ENCODE measurements around the gene SRSF1. TPM values are rescaled to one million over a fixed set of nuclear protein-coding genes. Genes with fewer than 3 reads are reported as not detected.

The SRSF1 gene
- total and polyA plus RNA-seq, 2 of the 4 experiments (the other 2 are of a cell fraction): 190 to 357 TPM

DNA sequence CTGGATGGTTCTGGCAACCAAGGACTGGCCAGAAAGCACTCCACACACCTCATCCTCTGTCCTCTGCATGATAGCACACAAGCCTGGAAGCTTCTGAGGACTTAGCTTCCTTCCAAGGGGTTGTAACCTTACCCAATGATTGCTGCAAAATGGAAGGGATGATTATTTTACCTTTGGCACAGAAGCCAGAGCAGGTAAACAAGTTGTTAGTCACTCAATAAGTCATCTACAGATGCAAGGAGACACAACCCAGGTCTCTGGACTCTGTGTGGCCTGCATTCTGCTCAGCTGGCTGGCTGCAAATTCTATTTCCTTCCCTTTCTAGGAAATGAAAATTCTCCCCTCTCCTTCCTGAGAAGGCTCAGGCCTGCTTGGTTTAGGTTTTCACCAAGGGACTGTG is 49.4 kb upstream of the SRSF1 start:
- ChIA-PET POLR2A (ENCODE audit: unreplicated experiment) (no interaction called here), CTCF (no interaction called here)
- H3K4me2 ChIP-seq (ENCODE audit: low read depth, low read length): no peak overlapping the region
- no peak overlapping the region for H2BK20ac ChIP-seq (ENCODE audit: low read depth, low read length)
- no peak overlapping the region for H3K14ac ChIP-seq (replicated peaks; ENCODE audit: low read depth, low read length)
- in situ Hi-C loops (cut with MboI; ENCODE audit: low sequenced_read_pairs): no loop called here
- H2AK9ac ChIP-seq (replicated peaks; ENCODE audit: low read depth, low read length, poor library complexity): no peak overlapping the region
- H3K9ac ChIP-seq (ENCODE audit: low read depth, low read length): no peak overlapping the region
- H3K36me3 ChIP-seq (ENCODE audit: control insufficient read depth, insufficient read depth, low read length): no peaks in the 10 kb centered on the region
- H3K18ac ChIP-seq (ENCODE audit: low read depth, low read length): no peak overlapping the region
- H2BK5ac ChIP-seq (ENCODE audit: low read depth, low read length, poor library complexity, severe bottlenecking): no peak overlapping the region
- DNase-seq: no peak
- no peak for ATAC-seq (ENCODE audit: low read depth)
- H2AK5ac ChIP-seq (ENCODE audit: low read depth, low read length): no peak overlapping the region
- H4K20me1 ChIP-seq (ENCODE audit: insufficient read depth, low read length): no peaks in the 10 kb centered on the region
- H4K8ac ChIP-seq (ENCODE audit: low read depth in 2 of 2, low read length in 2 of 2): no peak overlapping the region
- H3K9me3 ChIP-seq (ENCODE audit: control insufficient read depth, insufficient read depth, low read length): no peaks in the 10 kb centered on the region
- H3K27ac ChIP-seq (ENCODE audit: insufficient read depth, low read length): no peak overlapping the region
- H4K5ac ChIP-seq (ENCODE audit: low read depth, low read length): no peak overlapping the region
- BruUV-seq (replicated peaks): no TSS peak
- dilution Hi-C loops (cut with HindIII; ENCODE audit: low sequenced_read_pairs, unreplicated experiment): no loop called here
- no peak overlapping the region for H3K56ac ChIP-seq (ENCODE audit: extremely low read depth, insufficient read depth, low read length)
- intact Hi-C loops (cut with micrococcal nuclease): no loop called here
- peaks cover 19% of the 10 kb centered on the region for H3K27me3 ChIP-seq (ENCODE audit: control insufficient read depth, insufficient read depth, low read length)
- H2AFZ ChIP-seq (replicated peaks; ENCODE audit: low read length, poor library complexity): no peak overlapping the region
- H2BK120ac ChIP-seq (ENCODE audit: low read depth, low read length): no peak overlapping the region
- no peaks in the 10 kb centered on the region for H3K9me1 ChIP-seq (ENCODE audit: insufficient read depth, low read length)
- no peak overlapping the region for H2BK15ac ChIP-seq (ENCODE audit: low read depth, low read length)
- no peak overlapping the region for H3K4me3 ChIP-seq (ENCODE audit: insufficient read depth, low read depth, low read length)
- H3K4ac ChIP-seq (ENCODE audit: low read depth, low read length): no peak overlapping the region
- TF ChIP-seq FOS (IDR thresholded peaks at IDR 0.05; ENCODE audit: low read depth, low read length) (no peak), CEBPB (IDR thresholded peaks at IDR 0.05; ENCODE audit: low read depth, low read length) (no peak)
- TF ChIP-seq, protein P1, sequence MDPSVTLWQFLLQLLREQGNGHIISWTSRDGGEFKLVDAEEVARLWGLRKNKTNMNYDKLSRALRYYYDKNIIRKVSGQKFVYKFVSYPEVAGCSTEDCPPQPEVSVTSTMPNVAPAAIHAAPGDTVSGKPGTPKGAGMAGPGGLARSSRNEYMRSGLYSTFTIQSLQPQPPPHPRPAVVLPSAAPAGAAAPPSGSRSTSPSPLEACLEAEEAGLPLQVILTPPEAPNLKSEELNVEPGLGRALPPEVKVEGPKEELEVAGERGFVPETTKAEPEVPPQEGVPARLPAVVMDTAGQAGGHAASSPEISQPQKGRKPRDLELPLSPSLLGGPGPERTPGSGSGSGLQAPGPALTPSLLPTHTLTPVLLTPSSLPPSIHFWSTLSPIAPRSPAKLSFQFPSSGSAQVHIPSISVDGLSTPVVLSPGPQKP (IDR thresholded peaks at IDR 0.05; ENCODE audit: borderline replicate concordance, low read depth, low read length): no peak
- no peak overlapping the region for H3K23ac ChIP-seq (ENCODE audit: low read depth, low read length)
- H3K79me1 ChIP-seq (ENCODE audit: low read depth in 1 of 2, low read length in 2 of 2): no peaks in the 10 kb centered on the region
- H3K4me1 ChIP-seq (ENCODE audit: control insufficient read depth, insufficient read depth, low read length): peaks cover 2% of the 10 kb centered on the region; the same call in 1 of the 2 replicates
- H4K91ac ChIP-seq (ENCODE audit: insufficient read depth, low read depth, low read length): no peak overlapping the region

Data from IMR-90 (cell line).